Right lobe of liver (tissue), 4 donors: ENCODE data around the gene PFKL.

Experiments
- POLR2A ChIP-seq: fragments of 450-650 bp; IDR thresholded peaks from one replicate; pipeline ENCODE4 v1.6.1; 2017; ENCODE audit warnings: antibody characterized with exemption, mild to moderate bottlenecking
- TF ChIP-seq, protein P1 (sequence below), 4 donors: fragments of 200-600 bp in 3 of 4; fragments of 450-650 bp in 1 of 4; IDR thresholded peaks; one replicate each; pipeline versions ENCODE4 v1.5.1 to v1.8.0; 2016 to 2022; ENCODE audit warnings: antibody characterized with exemption in 4 of 4, mild to moderate bottlenecking in 2 of 4
- donor health status: DM: no; HTN: no; CAD: no.
- donor health status: DM: no; HTN: no; CAD: no.
- donor health status: DM: no; HTN: yes; CAD: no.

DNA sequence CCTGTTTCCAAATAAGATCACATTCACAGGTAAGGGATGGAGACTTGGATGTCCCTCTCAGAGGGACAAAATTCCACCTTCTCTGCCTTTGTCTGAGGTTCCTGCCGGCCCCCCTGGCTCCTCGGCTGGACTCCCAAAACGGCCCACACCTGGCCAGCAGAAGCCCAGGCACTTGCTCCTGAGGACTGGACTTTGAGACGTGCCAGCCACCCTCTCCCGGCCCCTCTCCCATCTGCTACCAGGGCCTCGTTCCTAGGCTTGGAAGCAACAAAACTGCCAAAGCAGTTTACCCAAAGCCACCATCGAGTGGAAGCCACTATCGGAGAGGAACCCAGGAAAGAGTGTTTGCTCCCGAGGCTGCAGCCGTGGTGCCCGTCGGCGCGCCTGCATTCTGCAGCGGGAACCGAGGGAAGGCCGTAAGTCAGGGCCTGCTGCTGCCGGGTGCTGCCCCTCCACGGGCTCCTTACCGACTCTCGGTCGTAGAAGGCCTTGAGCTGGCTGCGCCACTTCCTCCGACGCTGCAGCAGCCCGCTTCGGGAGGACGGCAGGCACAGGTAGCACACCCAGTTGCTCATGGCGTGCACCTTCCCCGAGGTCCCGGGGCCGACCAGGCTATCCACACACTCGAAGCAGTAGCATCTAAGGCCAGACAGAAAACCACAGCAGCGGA is 41.7 kb upstream of the PFKL start:
- TF ChIP-seq, protein P1, sequence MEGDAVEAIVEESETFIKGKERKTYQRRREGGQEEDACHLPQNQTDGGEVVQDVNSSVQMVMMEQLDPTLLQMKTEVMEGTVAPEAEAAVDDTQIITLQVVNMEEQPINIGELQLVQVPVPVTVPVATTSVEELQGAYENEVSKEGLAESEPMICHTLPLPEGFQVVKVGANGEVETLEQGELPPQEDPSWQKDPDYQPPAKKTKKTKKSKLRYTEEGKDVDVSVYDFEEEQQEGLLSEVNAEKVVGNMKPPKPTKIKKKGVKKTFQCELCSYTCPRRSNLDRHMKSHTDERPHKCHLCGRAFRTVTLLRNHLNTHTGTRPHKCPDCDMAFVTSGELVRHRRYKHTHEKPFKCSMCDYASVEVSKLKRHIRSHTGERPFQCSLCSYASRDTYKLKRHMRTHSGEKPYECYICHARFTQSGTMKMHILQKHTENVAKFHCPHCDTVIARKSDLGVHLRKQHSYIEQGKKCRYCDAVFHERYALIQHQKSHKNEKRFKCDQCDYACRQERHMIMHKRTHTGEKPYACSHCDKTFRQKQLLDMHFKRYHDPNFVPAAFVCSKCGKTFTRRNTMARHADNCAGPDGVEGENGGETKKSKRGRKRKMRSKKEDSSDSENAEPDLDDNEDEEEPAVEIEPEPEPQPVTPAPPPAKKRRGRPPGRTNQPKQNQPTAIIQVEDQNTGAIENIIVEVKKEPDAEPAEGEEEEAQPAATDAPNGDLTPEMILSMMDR (IDR thresholded peaks at IDR 0.05), result no peak
- TF ChIP-seq POLR2A, result no peak
